ENCODE data around the gene PRR16.
A peak's percentile ranks its signal among the peaks of the same experiment; 100 is the strongest.
"Not testable (repeated sequence)": the region's sequence is repeated elsewhere in the genome, so short reads cannot be mapped to it uniquely, and the experiment has no call there.

The PRR16 gene

DNA sequence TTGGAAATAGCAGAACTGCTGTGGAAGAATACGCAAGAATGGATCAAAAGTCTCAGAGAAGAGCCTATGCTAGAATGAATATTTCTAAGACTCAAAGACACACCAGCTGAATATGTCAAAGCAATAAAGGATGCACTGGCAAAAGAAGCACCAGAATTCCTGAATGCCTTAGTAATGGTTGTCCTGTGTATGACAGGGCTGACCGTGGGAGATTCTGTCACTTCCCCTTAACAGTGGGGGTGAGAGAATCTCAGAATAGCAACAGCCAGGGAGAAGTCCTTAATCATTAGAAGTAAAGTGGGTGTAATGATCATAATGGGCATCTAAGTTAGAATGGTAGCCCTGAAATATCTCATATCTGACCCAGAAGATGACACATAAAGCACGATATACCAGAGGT lies 14.6 kb upstream of the PRR16 start:
- in situ Hi-C loops (cut with HindIII; ENCODE audit: low pct_unique_long_range_greater_than_20kb, low sequenced_read_pairs): no loop called here
- no peak for DNase-seq (ENCODE audit: low read depth in 1 of 2, low spot score in 1 of 2)
- no peak for TF ChIP-seq JUND (IDR thresholded peaks at IDR 0.05; ENCODE audit: low read depth)

DNA sequence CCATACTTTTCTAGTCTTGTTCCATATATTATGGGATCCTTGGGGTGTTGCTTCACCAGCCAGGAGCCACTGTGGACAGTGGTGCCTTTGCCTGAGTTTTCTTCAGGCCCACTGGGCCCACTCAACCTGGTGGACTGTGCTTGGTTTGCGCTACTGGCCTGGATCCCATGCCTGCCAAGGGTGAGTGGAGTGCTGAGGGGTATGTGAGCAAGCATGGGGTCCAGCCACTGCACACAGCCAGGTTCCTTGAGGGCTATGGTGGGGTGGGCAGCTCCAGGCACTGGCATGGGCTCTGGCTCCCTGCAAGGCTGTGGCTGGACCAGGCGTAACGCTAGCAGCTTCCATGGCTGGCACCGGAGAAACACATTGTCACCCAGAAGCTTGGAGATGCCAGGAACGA lies 13.2 kb upstream of the PRR16 start:
- DNase-seq (ENCODE audit: low read depth in 1 of 2, low spot score in 1 of 2): no peak
- in situ Hi-C loops (cut with HindIII; ENCODE audit: low pct_unique_long_range_greater_than_20kb, low sequenced_read_pairs): no loop called here
- TF ChIP-seq JUND (IDR thresholded peaks at IDR 0.05; ENCODE audit: low read depth): no peak

DNA sequence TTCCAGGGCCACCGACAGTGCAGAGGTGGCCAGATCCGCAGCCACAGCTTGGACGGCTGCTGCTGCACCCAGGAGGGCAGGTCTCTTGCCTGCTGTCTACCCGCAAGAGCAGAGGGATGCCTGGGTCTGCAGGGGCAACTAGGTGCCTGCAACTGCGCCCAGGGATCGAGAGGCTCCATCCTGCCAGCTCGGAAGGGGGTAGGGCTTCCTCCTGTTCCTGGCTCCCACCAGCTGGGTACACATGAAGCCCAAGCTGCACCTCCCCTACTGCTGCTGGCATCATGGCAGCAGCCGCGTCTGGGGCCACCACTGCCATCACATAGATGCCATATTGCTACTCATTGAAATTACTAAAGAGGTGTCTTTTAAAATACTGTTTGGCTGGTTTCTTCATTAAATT lies 12.7 kb upstream of the PRR16 start:
- in situ Hi-C loops (cut with HindIII; ENCODE audit: low pct_unique_long_range_greater_than_20kb, low sequenced_read_pairs): no loop called here
- DNase-seq (ENCODE audit: low read depth in 1 of 2, low spot score in 1 of 2): no peak
- TF ChIP-seq JUND (IDR thresholded peaks at IDR 0.05; ENCODE audit: low read depth): no peak

DNA sequence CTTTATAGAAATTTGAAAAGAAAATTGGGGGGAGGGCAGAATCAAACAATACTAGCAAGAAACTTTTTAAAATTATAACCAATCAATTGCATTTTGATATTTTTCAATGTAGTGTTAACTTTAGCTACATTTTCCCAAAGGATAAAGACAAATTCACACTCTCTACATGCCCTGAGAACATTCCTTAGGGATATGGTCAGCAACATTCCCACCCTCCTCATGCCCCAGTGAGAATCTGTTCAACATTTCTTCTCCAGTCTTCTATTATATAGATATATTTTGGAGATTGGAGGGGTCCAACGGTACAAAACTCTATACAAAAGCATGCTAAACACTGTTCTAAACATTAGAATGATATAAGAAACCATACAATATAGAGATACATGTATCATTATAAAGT lies 11.6 kb upstream of the PRR16 start:
- no peak for TF ChIP-seq JUND (IDR thresholded peaks at IDR 0.05; ENCODE audit: low read depth)
- in situ Hi-C loops (cut with HindIII; ENCODE audit: low pct_unique_long_range_greater_than_20kb, low sequenced_read_pairs): no loop called here
- DNase-seq (ENCODE audit: low read depth in 1 of 2, low spot score in 1 of 2): no peak

DNA sequence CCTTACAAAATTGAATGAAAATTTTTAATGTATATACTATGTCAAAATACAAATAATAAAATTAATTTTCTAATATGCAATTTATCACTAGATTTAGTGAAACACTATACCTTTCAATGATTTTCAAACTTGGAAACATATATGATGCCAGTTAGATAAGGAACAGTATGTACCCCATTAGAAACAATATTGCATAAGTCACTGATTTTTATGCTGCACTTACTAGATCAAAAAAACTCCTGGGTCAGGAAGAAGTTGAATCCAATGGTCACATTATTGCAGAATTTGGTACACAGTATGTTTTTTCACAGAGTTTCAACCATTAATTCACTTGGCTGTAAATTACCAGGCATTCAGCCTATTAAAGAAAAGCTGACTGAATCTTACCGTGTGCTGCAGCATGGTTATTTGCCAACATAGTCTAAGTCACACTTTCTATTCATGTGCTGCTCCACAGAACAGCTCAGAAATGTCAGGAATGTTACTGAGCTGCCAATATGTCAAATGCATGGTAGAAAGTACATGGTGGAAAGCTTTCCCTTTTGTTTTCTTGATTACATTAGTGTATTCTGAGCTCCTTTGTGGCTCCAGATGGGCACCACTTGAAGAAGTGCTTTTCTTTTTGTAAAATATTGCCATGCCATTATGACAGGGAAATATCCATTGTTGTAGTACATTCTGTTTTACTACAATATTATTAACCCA lies 9.9 kb upstream of the PRR16 start:
- in situ Hi-C loops (cut with HindIII; ENCODE audit: low pct_unique_long_range_greater_than_20kb, low sequenced_read_pairs): no loop called here
- DNase-seq (ENCODE audit: low read depth in 1 of 2, low spot score in 1 of 2): peak in 1 of 2 experiments; percentile 65

DNA sequence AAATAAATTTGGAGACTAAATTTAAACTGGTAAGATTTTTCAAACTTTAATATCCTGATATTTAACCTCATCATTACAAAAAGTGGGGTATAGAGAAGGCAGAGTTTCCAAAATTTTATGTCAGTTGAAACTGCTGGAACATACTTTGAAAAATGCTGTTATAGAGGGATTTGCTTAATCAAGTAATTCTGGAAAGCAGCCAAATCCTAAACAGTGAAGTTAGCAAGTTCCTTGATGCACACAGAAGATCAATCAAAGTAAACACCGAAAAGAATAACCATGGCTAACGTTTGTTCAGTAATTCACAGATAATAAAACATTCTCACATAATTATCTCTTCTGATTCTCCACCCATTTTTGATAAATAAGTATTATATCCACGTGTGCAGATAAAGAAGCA lies 8.1 kb upstream of the PRR16 start:
- DNase-seq (ENCODE audit: low read depth in 1 of 2, low spot score in 1 of 2): no peak
- in situ Hi-C loops (cut with HindIII; ENCODE audit: low pct_unique_long_range_greater_than_20kb, low sequenced_read_pairs): no loop called here
- TF ChIP-seq JUND (IDR thresholded peaks at IDR 0.05; ENCODE audit: low read depth): no peak

More for the DNA sequence above, 9.9 kb upstream of the PRR16 start:
- TF ChIP-seq JUND (IDR thresholded peaks at IDR 0.05; ENCODE audit: low read depth): no peak

DNA sequence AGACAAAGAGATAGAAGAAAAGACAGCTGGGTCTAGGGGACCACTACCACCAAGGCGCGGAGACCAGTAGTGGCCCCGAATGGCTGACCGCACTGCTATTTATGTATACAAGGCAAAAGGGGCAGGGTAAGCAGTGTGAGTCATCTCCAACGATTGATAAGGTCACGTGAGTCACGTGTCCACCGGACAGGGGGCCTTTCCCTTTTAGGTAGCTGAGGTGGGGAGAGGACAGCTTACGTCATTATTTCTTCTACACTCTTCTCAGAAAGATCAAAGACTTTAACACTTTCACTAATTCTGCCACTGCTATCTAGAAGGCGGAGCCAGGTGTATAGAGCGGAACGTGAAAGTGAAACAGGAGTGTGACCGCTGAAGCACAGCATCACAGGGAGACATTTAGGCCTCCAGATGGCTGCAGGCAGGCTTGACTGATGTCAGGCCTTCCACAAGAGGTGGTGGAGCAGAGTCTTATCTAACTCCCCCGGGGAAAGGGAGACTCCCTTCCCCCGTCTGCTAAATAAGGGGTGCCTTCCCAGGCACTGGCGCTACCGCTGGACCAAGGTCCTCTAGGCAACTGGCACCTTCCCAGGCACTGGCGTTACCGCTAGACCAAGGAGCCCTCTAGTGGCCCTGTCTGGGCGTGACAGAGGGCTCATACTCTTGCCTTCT lies 6.1 kb upstream of the PRR16 start:
- in situ Hi-C loops (cut with HindIII; ENCODE audit: low pct_unique_long_range_greater_than_20kb, low sequenced_read_pairs): no loop called here
- DNase-seq (ENCODE audit: low read depth in 1 of 2, low spot score in 1 of 2): peak in 1 of 2 experiments; percentile 81
- TF ChIP-seq JUND (IDR thresholded peaks at IDR 0.05; ENCODE audit: low read depth): no peak

DNA sequence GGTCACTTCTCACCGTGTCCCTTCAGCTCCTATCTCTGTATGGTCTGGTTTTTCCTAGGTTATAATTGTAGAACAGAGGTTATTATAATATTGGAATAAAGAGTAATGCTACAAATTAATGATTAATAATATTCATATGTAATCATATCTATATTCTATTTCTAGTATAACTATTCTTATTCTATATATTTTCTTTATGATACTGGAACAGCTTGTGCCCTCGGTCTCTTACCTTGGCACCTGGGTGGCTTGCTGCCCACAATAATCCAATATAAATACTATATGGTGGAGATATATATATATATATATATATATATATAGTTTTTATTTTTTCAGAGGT lies 5.6 kb upstream of the PRR16 start:
- in situ Hi-C loops (cut with HindIII; ENCODE audit: low pct_unique_long_range_greater_than_20kb, low sequenced_read_pairs); DNase-seq (ENCODE audit: low read depth in 1 of 2, low spot score in 1 of 2): not testable (repeated sequence)

DNA sequence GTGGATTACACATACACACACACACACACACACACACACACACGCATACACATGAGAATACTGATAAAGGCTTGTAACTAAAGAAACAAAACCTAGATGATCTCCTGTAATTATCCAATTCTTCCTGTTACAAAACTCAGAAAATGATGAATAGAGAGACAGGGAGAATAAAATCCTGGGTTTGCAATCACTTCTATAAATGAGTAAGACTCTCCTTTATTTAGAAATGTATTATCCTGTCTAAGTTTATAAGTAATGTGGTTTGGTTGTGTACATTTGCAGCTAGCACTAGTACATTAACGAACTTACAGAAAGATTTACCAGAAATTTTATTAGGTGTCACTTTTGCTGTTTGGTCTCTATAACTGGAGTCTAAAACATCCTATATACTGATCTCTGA lies 2.8 kb upstream of the PRR16 start:
- in situ Hi-C loops (cut with HindIII; ENCODE audit: low pct_unique_long_range_greater_than_20kb, low sequenced_read_pairs): no loop called here
- TF ChIP-seq JUND (IDR thresholded peaks at IDR 0.05; ENCODE audit: low read depth): no peak
- no peak for DNase-seq (ENCODE audit: low read depth in 1 of 2, low spot score in 1 of 2)

DNA sequence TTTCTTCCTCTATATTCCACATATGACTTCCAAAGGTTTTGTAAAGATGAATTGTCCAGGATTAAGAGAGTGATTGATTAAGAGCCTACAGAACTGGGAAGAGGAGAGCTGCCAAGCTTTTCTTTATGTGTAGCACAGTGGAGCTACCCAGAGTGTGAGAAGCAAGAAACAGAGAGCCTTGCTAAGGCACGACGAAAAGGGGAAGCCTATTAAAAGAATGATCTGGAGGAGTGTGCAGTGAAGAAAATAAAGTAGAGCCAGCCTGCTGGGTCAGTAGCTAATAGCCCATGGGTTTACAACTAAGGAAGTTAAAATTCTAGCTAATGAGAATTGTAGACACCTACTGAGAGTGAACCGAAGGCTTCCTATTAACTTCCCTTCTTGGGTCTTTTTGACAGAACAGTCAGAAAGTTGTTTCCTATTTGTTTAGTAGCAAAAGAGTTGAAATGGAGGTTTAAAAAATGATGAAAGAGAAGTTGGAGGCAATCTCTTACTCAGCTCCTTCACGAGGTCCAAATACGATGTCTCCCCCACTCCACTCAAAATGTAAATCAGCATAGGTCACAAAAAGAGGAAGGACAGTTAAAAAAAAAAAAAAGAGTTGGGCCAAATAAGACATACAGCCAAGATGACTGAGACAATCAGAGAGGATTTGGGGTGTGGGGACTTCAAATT lies 957 bp upstream of the PRR16 start:
- DNase-seq (ENCODE audit: low read depth in 1 of 2, low spot score in 1 of 2): no peak
- no peak for TF ChIP-seq JUND (IDR thresholded peaks at IDR 0.05; ENCODE audit: low read depth)
- in situ Hi-C loops (cut with HindIII; ENCODE audit: low pct_unique_long_range_greater_than_20kb, low sequenced_read_pairs): no loop called here

DNA sequence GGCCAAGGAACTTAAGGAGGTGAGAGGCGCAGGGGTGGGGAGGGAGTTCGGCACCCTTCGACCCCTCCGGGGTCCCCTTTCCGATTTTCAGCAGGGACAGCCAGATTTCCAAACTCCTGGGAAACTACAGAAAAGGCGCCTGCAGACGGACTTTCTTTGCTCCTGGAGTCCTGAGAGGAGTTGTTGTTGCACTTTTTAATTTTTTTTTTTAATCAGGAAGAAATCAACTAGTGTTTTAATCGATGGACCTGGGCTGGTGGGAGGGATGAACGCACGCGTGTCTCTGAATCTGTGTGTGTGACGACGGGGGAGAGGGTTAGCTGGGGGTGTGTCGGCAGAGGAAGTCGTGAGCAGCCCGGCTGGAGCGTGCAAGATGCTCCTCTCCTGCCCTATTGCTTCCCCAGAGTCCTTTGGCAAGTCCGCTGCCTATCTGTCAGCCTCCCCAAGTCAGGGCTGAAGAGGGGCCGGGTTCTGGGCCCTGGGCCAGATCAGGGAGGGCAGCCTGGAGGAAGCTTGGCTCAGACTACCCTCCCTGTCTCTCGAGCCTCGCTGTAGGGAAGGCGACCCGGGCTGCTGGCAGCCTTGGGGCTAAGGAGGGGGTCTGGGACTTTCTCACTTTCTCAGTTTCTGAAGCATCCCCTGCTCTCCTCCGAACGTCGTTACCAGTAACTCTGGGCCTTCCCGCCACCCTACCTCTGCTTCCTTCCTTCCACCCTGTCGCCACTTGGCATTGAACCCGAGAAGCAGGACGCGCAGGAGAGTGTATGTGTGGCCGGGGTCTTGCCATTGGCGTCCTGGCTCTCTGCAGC lies 731 bp downstream of the PRR16 start:
- in situ Hi-C loops (cut with HindIII; ENCODE audit: low pct_unique_long_range_greater_than_20kb, low sequenced_read_pairs): no loop called here
- no peak for DNase-seq (ENCODE audit: low read depth in 1 of 2, low spot score in 1 of 2)

DNA sequence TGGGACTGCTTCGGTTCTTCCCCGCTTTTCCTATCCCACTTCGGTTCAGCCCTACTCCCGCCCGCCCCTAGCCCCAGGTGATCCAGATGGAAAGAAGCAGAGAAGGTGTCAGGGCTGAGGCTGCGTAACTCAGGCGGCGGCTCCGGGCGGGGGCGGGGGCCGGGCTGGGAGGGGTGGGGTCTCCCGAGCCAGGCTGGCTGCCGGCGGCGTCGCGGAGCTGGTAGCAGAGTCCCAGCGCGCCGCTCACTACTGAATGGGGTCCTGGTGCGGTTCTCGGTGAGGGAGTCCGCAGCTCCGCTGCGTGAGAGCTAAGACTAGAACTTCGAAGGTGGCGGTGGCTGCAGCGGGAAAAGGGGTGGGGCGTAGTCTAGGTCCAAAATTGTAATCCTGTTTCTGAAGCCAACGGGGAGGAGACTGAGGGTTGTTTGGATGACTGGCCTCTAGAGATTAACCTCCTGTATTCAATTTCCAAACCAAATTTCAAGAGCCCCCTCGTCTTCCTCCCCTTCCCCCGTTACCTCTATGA lies 1.4 kb downstream of the PRR16 start:
- in situ Hi-C loops (cut with HindIII; ENCODE audit: low pct_unique_long_range_greater_than_20kb, low sequenced_read_pairs): no loop called here
- no peak for TF ChIP-seq JUND (IDR thresholded peaks at IDR 0.05; ENCODE audit: low read depth)
- DNase-seq (ENCODE audit: low read depth in 1 of 2, low spot score in 1 of 2): no peak

More for the DNA sequence above, 731 bp downstream of the PRR16 start:
- TF ChIP-seq JUND (IDR thresholded peaks at IDR 0.05; ENCODE audit: low read depth): no peak
